IPS DF 4.7 (cell line): ENCODE results near the gene OR1J1.

Experiments
- DNase-seq: peaks from one replicate; pipeline ENCODE4 v3.0.0-alpha.2; 2013; ENCODE audit warnings: low spot score; ENCODE audit errors: extremely low read depth

OR1J1 gene

GRCh38 chr9:122477826-122478225, at the start of gene OR1J1:
Gene OR1J1 (minus strand): TSS chr9:122477926. CDS start chr9:122477926, 0 bp downstream.
- no peak for DNase-seq

- no peak for DNase-seq
Observed at GRCh38 chr9:122527193-122527592, 49.5 kb upstream of the OR1J1 start, which contains the start of gene OR1N1. Gene OR1N1 (minus strand): TSS chr9:122527293. CDS start chr9:122527293, 0 bp downstream.

- DNase-seq = no peak
Observed at GRCh38 chr9:122526602-122527001, 48.9 kb upstream of the OR1J1 start.

- no peak for DNase-seq
Observed at GRCh38 chr9:122519376-122519775, 41.6 kb upstream of the OR1J1 start.

GRCh38 chr9:122518841-122519240, 41.1 kb upstream of the OR1J1 start, which contains the start of gene OR1J4:
Gene OR1J4 (plus strand): TSS chr9:122519141. CDS start chr9:122519141, 0 bp downstream.
- DNase-seq = no peak

- no peak for DNase-seq
Observed at GRCh38 chr9:122518226-122518625, 40.5 kb upstream of the OR1J1 start.

- no peak for DNase-seq
Observed at GRCh38 chr9:122510502-122510901, 32.8 kb upstream of the OR1J1 start, which contains the start of gene OR1J2. Gene OR1J2 (plus strand): TSS chr9:122510802. CDS start chr9:122510802, 0 bp downstream.

GRCh38 chr9:122506964-122507363, 29.2 kb upstream of the OR1J1 start:
- DNase-seq = no peak

- peak; percentile 33 for DNase-seq
Observed at GRCh38 chr9:122498883-122499288, 21.2 kb upstream of the OR1J1 start.

- no peak for DNase-seq
Observed at GRCh38 chr9:122479062-122479461, 1.3 kb upstream of the OR1J1 start.

- no peak for DNase-seq
Observed at GRCh38 chr9:122477346-122477745, 380 bp downstream of the OR1J1 start.

GRCh38 chr9:122475717-122476116, 2.0 kb downstream of the OR1J1 start:
- no peak for DNase-seq

- DNase-seq = no peak
Observed at GRCh38 chr9:122474561-122474960, 3.2 kb downstream of the OR1J1 start.

GRCh38 chr9:122468735-122469134, 9.0 kb downstream of the OR1J1 start:
- no peak for DNase-seq

GRCh38 chr9:122466456-122466855, 11.3 kb downstream of the OR1J1 start:
- no peak for DNase-seq

GRCh38 chr9:122464633-122465567, 12.8 kb downstream of the OR1J1 start:
- no peak for DNase-seq

- DNase-seq = no peak
Observed at GRCh38 chr9:122463828-122464632, 13.7 kb downstream of the OR1J1 start.

- DNase-seq = no peak
Observed at GRCh38 chr9:122457787-122458186, 19.9 kb downstream of the OR1J1 start.

GRCh38 chr9:122456123-122456522, 21.6 kb downstream of the OR1J1 start:
- no peak for DNase-seq

GRCh38 chr9:122453677-122454135, 24.0 kb downstream of the OR1J1 start:
- DNase-seq = no peak

- no peak for DNase-seq
Observed at GRCh38 chr9:122446819-122447484, 30.8 kb downstream of the OR1J1 start.
